ENCODE measurements around the gene ZNF496. TPM values are rescaled to one million over a fixed set of nuclear protein-coding genes. Genes with fewer than 3 reads are reported as not detected.

ZNF496 gene
- polyA plus RNA-seq, 3 donors: 1.6 to 7.7 (median 2.4) TPM

GRCh38 chr1:247295274-247295684, 36.4 kb downstream of the ZNF496 start:
- peaks cover 0 to 11% of the 10 kb centered on the region in 2 donors for H3K9me3 ChIP-seq (replicated peaks in 1 of 2; ENCODE audit: control insufficient read depth in 1 of 2, insufficient read depth in 1 of 2, low read length in 2 of 2)
- H3K9ac ChIP-seq (ENCODE audit: insufficient read depth, low read length, poor library complexity, severe bottlenecking): no peak overlapping the region
- H3K27ac ChIP-seq (ENCODE audit: low read depth in 1 of 2, low read length in 2 of 2): no peak overlapping the region
- no peak overlapping the region for H3K4me2 ChIP-seq (replicated peaks; ENCODE audit: extremely low read depth, low read length, poor library complexity, severe bottlenecking)
- no peaks in the 10 kb centered on the region for H3K79me2 ChIP-seq (ENCODE audit: insufficient read depth, low read length)
- H3K27me3 ChIP-seq (ENCODE audit: control insufficient read depth in 2 of 2, insufficient read depth in 2 of 2, low read length in 2 of 2): no peaks in the 10 kb centered on the region
- H4K20me1 ChIP-seq (ENCODE audit: insufficient read depth, low read length): no peaks in the 10 kb centered on the region
- H3K36me3 ChIP-seq (replicated peaks in 1 of 2; ENCODE audit: control insufficient read depth in 1 of 2, insufficient read depth in 2 of 2, low read length in 2 of 2): no peaks in the 10 kb centered on the region
- DNase-seq: no peak
- peaks cover 0 to 4% (median 1%) of the 10 kb centered on the region in 3 donors for H3K27me3 Mint-ChIP-seq (ENCODE audit: low read depth in 3 of 3)
- TF ChIP-seq CTCF (IDR thresholded peaks at IDR 0.05): no peak
- H3K4me3 ChIP-seq (replicated peaks in 1 of 3; ENCODE audit: low read depth in 2 of 3, low read length in 3 of 3): no peak overlapping the region
- peaks cover 3 to 11% (median 7%) of the 10 kb centered on the region in 7 donors for H3K9me3 Mint-ChIP-seq
- no peak overlapping the region for H3K27ac Mint-ChIP-seq
- no peak overlapping the region for H3K4me3 Mint-ChIP-seq
- WGBS (ENCODE audit: insufficient coverage): 97% methylated on average over 3 of the region's 6 CpGs
- H2AFZ ChIP-seq (ENCODE audit: insufficient read depth, low read depth, low read length, poor library complexity, severe bottlenecking): no peak overlapping the region
- H3K4me1 ChIP-seq (ENCODE audit: control insufficient read depth in 1 of 2, insufficient read depth in 2 of 2, low read length in 2 of 2): no peaks in the 10 kb centered on the region
- H3K36me3 Mint-ChIP-seq: peaks cover 6 to 8% of the 10 kb centered on the region in 2 donors
- intact Hi-C loops (cut with micrococcal nuclease): no loop called here
- no peaks in the 10 kb centered on the region for H3K4me1 Mint-ChIP-seq

GRCh38 chr1:247294282-247294681, 37.4 kb downstream of the ZNF496 start:
- H3K36me3 Mint-ChIP-seq: peaks cover 0 to 3% of the 10 kb centered on the region in 2 donors
- Histone ChIP-seq H3K4me3 (replicated peaks in 1 of 3; ENCODE audit: low read depth in 2 of 3, low read length in 3 of 3) (no peak overlapping the region), H3K4me1 (ENCODE audit: control insufficient read depth in 1 of 2, insufficient read depth in 2 of 2, low read length in 2 of 2) (no peaks in the 10 kb centered on the region), H4K20me1 (ENCODE audit: insufficient read depth, low read length) (no peaks in the 10 kb centered on the region), H3K27ac (ENCODE audit: low read depth in 1 of 2, low read length in 2 of 2) (no peak overlapping the region), H2AFZ (ENCODE audit: insufficient read depth, low read depth, low read length, poor library complexity, severe bottlenecking) (no peak overlapping the region), H3K9ac (ENCODE audit: insufficient read depth, low read length, poor library complexity, severe bottlenecking) (no peak overlapping the region), H3K36me3 (replicated peaks in 1 of 2; ENCODE audit: control insufficient read depth in 1 of 2, insufficient read depth in 2 of 2, low read length in 2 of 2) (no peaks in the 10 kb centered on the region), H3K27me3 (ENCODE audit: control insufficient read depth in 2 of 2, insufficient read depth in 2 of 2, low read length in 2 of 2) (no peaks in the 10 kb centered on the region), H3K9me3 (replicated peaks in 1 of 2; ENCODE audit: control insufficient read depth in 1 of 2, insufficient read depth in 1 of 2, low read length in 2 of 2) (peaks cover 4 to 15% of the 10 kb centered on the region in 2 donors), H3K4me2 (replicated peaks; ENCODE audit: extremely low read depth, low read length, poor library complexity, severe bottlenecking) (no peak overlapping the region), H3K79me2 (ENCODE audit: insufficient read depth, low read length) (no peaks in the 10 kb centered on the region)
- DNase-seq: no peak
- peaks cover 8 to 14% (median 12%) of the 10 kb centered on the region in 7 donors for H3K9me3 Mint-ChIP-seq
- H3K4me1 Mint-ChIP-seq: no peaks in the 10 kb centered on the region
- no peak for TF ChIP-seq CTCF (IDR thresholded peaks at IDR 0.05)
- H3K27ac Mint-ChIP-seq: no peak overlapping the region
- intact Hi-C loops (cut with micrococcal nuclease): no loop called here
- no peak overlapping the region for H3K4me3 Mint-ChIP-seq
- peaks cover 0 to 4% (median 1%) of the 10 kb centered on the region in 3 donors for H3K27me3 Mint-ChIP-seq (ENCODE audit: low read depth in 3 of 3)
- WGBS (ENCODE audit: insufficient coverage): 100% methylated on average over 1 of the region's 5 CpGs

All from CD14-positive monocyte (primary cell).